Measurements from ENCODE around the gene STAT5A. TPM values are rescaled to one million over a fixed set of nuclear protein-coding genes. Genes with fewer than 3 reads are reported as not detected.

Gene STAT5A
- total RNA-seq, 1 donor from 2014 or later: 37.4 TPM

Other genes with a start within 250 kb of the STAT5A start
- gene C17orf113, start 237.9 kb upstream of the STAT5A start, total RNA-seq: 1.9 TPM
- gene ZNF385C, start 190.0 kb upstream of the STAT5A start, total RNA-seq: 1.2 TPM
- gene DHX58, start 175.8 kb upstream of the STAT5A start, total RNA-seq: 31.3 TPM
- 62.8 TPM for gene KAT2A, start 167.1 kb upstream of the STAT5A start, total RNA-seq
- gene HSPB9, start 165.7 kb upstream of the STAT5A start, total RNA-seq: not detected
- 120 TPM for gene RAB5C, start 133.5 kb upstream of the STAT5A start, total RNA-seq
- gene KCNH4, start 107.4 kb upstream of the STAT5A start, total RNA-seq: 0.99 TPM
- not detected for gene HCRT, start 103.0 kb upstream of the STAT5A start, total RNA-seq
- 26.2 TPM for gene GHDC, start 94.0 kb upstream of the STAT5A start, total RNA-seq
- 64.0 TPM for gene STAT5B, start 12.1 kb upstream of the STAT5A start, total RNA-seq
- 295 TPM for gene STAT3, start 99.9 kb downstream of the STAT5A start, total RNA-seq
- 177 TPM for gene CAVIN1, start 134.8 kb downstream of the STAT5A start, total RNA-seq
- 67.1 TPM for gene ATP6V0A1, start 170.4 kb downstream of the STAT5A start, total RNA-seq
- gene NAGLU, start 247.7 kb downstream of the STAT5A start, total RNA-seq: 33.1 TPM

All from ureter (tissue), 1 donor.